Activated CD4-positive, alpha-beta T cell treated with anti-CD3 and anti-CD28 coated beads for 36 hours (primary cell): ENCODE measurements around the gene PBRM1. TPM values are rescaled to one million over a fixed set of nuclear protein-coding genes. Genes with fewer than 3 reads are reported as not detected.
"Not testable (repeated sequence)": the region's sequence is repeated elsewhere in the genome, so short reads cannot be mapped to it uniquely, and the experiment has no call there.

Source experiments
- ATAC-seq: fragments of 200-7000 bp; cut with Tn5 transposase; one replicate; pipeline ENCODE4 v1.10.0; 2021; ENCODE audit warnings: mild to moderate bottlenecking, moderate library complexity
- CTCF ChIA-PET: fragments of 350-600 bp; sonication (Branson Sonifier 250); formaldehyde crosslinking; loops from one replicate; lab custom pipeline; 2021; ENCODE audit warnings: antibody characterized with exemption; lab: Charles Lee
- POLR2A ChIA-PET: fragments of 350-600 bp; sonication (Branson Sonifier 250); formaldehyde crosslinking; loops from one replicate; lab custom pipeline; 2021; ENCODE audit warnings: antibody characterized with exemption, inconsistent platforms; lab: Charles Lee
- DNase-seq: peaks from one replicate; pipeline ENCODE4 v3.0.0-alpha.2; 2020
- H3K27ac Mint-ChIP-seq: one replicate; pipeline ENCODE4 v1.8.0; 2021; ENCODE audit warnings: mixed read lengths
- H3K27me3 Mint-ChIP-seq: one replicate; pipeline ENCODE4 v1.8.0; 2021; ENCODE audit warnings: mixed read lengths
- H3K36me3 Mint-ChIP-seq: one replicate; pipeline ENCODE4 v1.8.0; 2021; ENCODE audit warnings: low read depth, mixed read lengths
- H3K4me1 Mint-ChIP-seq: one replicate; pipeline ENCODE4 v1.8.0; 2021; ENCODE audit warnings: mixed read lengths
- H3K4me3 Mint-ChIP-seq: one replicate; pipeline ENCODE4 v1.8.0; 2021; ENCODE audit warnings: mild to moderate bottlenecking, moderate library complexity, mixed read lengths
- H3K9me3 Mint-ChIP-seq: one replicate; pipeline ENCODE4 v1.8.0; 2021; ENCODE audit warnings: low read depth, mixed read lengths
- intact Hi-C, 2 experiments: fragments of 100-400 bp; cut with DNase I in 1 of 2; cut with micrococcal nuclease in 1 of 2; formaldehyde crosslinking; loops; one replicate each; pipeline versions ENCODE4 v1.14.2 to v1.15.1; 2022 to 2024; cut with DNase I, micrococcal nuclease
- total RNA-seq, 2 experiments: library from RNA; stranded (reverse); gene quantifications; one replicate each; pipeline ENCODE4 v1.2.3, GENCODE V29; 2021

Gene PBRM1
- total RNA-seq, 2 experiments from 2014 or later, result 57.6 to 59.8 TPM

GRCh38 chr3:52529376-52530333 lies 156.1 kb downstream of the PBRM1 start:
- H3K27ac Mint-ChIP-seq, result no peak overlapping the region
- intact Hi-C loops, result loop anchor here in 1 of 2 experiments (5.0 to 10.0 kb wide), 2 partner anchors 818 to 1145 kb away; partner anchors contain the start of genes DCP1A and MANF
- no peaks in the 10 kb centered on the region for H3K27me3 Mint-ChIP-seq
- no peak for ATAC-seq
- CTCF ChIA-PET, result no interaction called here
- peaks cover 3% of the 10 kb centered on the region for H3K36me3 Mint-ChIP-seq
- H3K9me3 Mint-ChIP-seq, result no peaks in the 10 kb centered on the region
- H3K4me1 Mint-ChIP-seq, result peaks cover 5% of the 10 kb centered on the region
- DNase-seq, result no peak
- no peak overlapping the region for H3K4me3 Mint-ChIP-seq
- POLR2A ChIA-PET, result no interaction called here

- peak; percentile 1 for DNase-seq
- CTCF ChIA-PET, result no interaction called here
Measured at GRCh38 chr3:52528586-52529375, 156.9 kb downstream of the PBRM1 start.

GRCh38 chr3:52527732-52528585 lies 157.8 kb downstream of the PBRM1 start:
- intact Hi-C loops, result no loop called here
- CTCF ChIA-PET, result no interaction called here
- H3K36me3 Mint-ChIP-seq, result peaks cover 6% of the 10 kb centered on the region
- POLR2A ChIA-PET, result no interaction called here
- DNase-seq, result peak; percentile 1
- no peak overlapping the region for H3K4me3 Mint-ChIP-seq
- H3K27ac Mint-ChIP-seq, result no peak overlapping the region
- ATAC-seq, result no peak
- H3K27me3 Mint-ChIP-seq, result no peaks in the 10 kb centered on the region
- H3K4me1 Mint-ChIP-seq, result peaks cover 3% of the 10 kb centered on the region
- no peaks in the 10 kb centered on the region for H3K9me3 Mint-ChIP-seq

More at GRCh38 chr3:52528586-52529375, 156.9 kb downstream of the PBRM1 start:
- intact Hi-C loops, result no loop called here
- Mint-ChIP-seq H3K36me3 (peaks cover 6% of the 10 kb centered on the region), H3K27ac (no peak overlapping the region), H3K4me3 (no peak overlapping the region), H3K9me3 (no peaks in the 10 kb centered on the region), H3K27me3 (no peaks in the 10 kb centered on the region), H3K4me1 (peaks cover 3% of the 10 kb centered on the region)
- POLR2A ChIA-PET, result no interaction called here
- no peak for ATAC-seq

DNA sequence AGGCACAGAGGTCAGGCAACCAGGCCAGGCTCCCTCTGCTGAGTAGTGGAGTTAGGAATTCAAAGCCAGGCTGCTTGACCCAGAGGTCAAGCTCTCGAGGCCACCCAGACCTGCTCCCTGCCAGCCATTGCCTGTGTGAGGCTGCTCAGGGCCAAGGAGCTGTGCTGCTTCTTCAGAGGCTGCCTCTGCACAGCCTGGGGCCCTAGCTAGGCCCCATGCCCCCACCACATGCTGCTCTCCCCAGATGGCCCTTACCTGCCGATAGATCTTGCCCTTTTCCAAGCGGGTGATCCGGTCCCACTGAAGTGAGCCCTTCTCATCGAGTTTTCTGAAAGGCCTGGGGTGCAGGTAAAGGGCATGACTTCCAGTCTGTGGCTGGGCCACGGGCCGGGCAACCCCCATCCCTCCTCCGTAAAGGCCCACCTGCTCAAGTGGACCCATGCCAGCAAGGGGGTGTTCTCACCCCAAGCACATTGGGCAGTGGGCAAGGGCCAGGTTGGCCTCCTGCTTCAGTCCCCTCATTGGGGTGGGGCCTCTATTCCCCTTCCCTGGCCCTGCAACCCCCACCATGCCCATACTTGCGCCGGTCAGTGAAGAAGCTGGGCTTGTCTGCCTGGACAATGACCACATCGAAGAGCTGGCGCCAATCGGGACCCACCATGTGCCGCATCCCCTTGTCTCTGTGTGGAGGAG lies 158.5 kb downstream of the PBRM1 start:
- peaks cover under 1% of the 10 kb centered on the region for H3K4me1 Mint-ChIP-seq
- ATAC-seq (no peak), DNase-seq (peak; percentile 2)
- H3K4me3 Mint-ChIP-seq, result no peak overlapping the region
- H3K36me3 Mint-ChIP-seq, result peaks cover 6% of the 10 kb centered on the region
- intact Hi-C loops, result no loop called here
- POLR2A ChIA-PET, result interaction anchor here (0.6 kb wide), 1 partner anchor 54 kb away, joined by 3 read pairs; no protein-coding TSS in a partner anchor
- H3K9me3 Mint-ChIP-seq, result no peaks in the 10 kb centered on the region
- no peak overlapping the region for H3K27ac Mint-ChIP-seq
- no peaks in the 10 kb centered on the region for H3K27me3 Mint-ChIP-seq
- CTCF ChIA-PET, result interaction anchor here (0.6 to 1.1 kb wide), 2 partner anchors 9 to 311 kb away, joined by 3 read pairs; partner anchors contain the start of gene UQCC5

- ChIA-PET POLR2A (interaction anchor here (0.6 kb wide), 1 partner anchor 55 kb away, joined by 3 read pairs; no protein-coding TSS in a partner anchor), CTCF (interaction anchor here (0.6 to 1.1 kb wide), 2 partner anchors 9 to 310 kb away, joined by 3 read pairs; partner anchors contain the start of gene UQCC5)
- H3K36me3 Mint-ChIP-seq, H3K4me1 Mint-ChIP-seq, H3K4me3 Mint-ChIP-seq, intact Hi-C loops, H3K9me3 Mint-ChIP-seq, DNase-seq, ATAC-seq, H3K27me3 Mint-ChIP-seq, H3K27ac Mint-ChIP-seq: not testable (repeated sequence)
Measured at GRCh38 chr3:52526671-52527038, 159.1 kb downstream of the PBRM1 start.

DNA sequence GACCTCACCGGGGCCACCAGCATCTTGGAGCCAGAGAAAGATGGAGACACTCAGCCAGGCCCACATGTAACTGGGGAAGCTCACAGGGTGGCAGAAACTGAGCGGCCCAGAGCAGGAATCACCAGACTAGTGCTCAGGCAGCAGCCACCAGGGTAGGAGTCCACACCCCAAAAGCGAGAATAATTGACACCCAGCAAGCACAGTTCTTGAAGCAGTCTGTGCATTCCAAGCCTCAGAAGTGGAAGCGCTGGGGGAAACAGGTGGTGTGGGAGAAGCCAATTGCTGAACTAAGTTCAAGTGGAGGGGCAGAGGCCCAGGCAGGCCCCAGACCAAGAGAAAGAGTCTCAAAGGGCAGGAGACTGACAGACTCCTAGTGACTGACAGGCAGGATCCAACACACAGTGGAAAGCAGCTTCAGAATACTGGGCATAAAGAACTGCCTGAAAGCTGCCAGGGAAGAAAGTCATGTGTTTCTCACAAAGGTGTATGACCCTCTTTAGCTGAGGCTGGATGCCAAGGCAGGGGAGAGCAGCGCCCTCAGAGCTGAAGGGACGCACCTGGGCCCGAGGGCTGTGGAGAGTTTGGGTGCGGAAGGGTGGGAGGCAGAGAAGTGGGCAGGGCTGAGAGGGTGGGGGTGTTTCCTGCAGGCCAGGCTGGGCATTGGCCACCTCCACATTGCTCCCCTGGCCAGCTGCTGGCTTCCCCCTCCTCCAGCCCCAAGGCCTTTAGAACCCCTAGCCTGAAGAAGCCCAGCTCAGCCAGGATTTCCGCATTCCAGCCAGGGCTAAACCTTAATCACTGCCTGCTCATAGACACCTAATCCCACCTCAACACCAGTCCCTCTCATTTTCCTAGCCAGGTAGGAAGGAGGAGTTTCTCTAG lies 159.8 kb downstream of the PBRM1 start:
- ChIA-PET CTCF (interaction anchor here (1.1 kb wide), 1 partner anchor 10 kb away, joined by 3 read pairs; the partner anchor contains the start of gene UQCC5), POLR2A (no interaction called here)
- Mint-ChIP-seq H3K27me3 (no peaks in the 10 kb centered on the region), H3K36me3 (peaks cover 6% of the 10 kb centered on the region), H3K9me3 (no peaks in the 10 kb centered on the region), H3K4me1 (no peaks in the 10 kb centered on the region), H3K27ac (no peak overlapping the region), H3K4me3 (no peak overlapping the region)
- DNase-seq (no peak), ATAC-seq (no peak)
- intact Hi-C loops, result no loop called here

DNA sequence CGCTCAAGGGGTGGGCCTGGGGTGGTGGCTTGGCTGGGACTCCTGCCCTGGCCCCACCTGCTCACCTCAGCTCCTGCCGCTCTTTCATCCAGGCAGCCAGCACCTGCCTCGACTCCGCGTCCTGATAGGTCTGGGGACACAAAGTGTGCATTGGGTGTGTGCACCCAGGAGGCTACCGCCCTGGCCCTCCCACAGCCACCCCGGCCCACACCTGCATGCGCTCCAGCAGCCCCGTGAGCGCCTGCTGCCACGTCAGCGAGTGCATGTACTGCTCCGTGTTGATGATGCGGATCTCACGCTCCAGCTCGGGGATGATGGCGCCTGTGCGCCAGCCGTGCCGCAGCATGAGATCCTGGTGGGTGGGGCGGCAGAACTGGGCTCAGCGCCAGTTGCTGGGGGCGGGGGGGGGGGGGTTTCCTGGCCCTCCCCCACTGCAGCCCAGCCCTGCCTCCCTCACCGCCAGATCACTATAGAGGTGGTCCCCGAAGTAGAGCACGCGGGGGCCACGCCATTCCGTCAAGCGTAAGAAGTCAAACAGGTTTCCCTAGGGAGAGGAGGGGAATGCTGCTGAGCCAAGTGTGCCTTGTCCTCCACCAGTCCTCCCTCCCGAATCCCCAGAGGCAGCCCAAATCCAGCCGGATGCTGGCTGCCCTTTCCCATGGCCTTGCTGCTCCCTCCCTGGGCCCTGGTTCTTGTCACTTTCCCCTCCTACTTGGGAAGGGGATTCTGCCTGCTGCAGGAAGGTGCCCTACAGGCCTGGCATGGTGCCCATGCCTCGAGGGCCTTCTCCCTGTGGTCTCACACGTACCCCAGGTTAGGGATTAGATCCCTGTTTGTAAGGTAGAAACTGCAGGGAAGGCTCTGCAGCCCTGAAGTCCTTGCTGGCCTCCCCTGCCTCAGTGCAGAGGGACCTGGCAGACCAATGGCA lies 160.7 kb downstream of the PBRM1 start:
- ATAC-seq (no peak), DNase-seq (no peak)
- Mint-ChIP-seq H3K9me3 (no peaks in the 10 kb centered on the region), H3K27ac (no peak overlapping the region), H3K36me3 (peaks cover 6% of the 10 kb centered on the region), H3K4me1 (no peaks in the 10 kb centered on the region), H3K27me3 (no peaks in the 10 kb centered on the region), H3K4me3 (no peak overlapping the region)
- POLR2A ChIA-PET, result no interaction called here
- CTCF ChIA-PET, result no interaction called here
- intact Hi-C loops, result no loop called here

DNA sequence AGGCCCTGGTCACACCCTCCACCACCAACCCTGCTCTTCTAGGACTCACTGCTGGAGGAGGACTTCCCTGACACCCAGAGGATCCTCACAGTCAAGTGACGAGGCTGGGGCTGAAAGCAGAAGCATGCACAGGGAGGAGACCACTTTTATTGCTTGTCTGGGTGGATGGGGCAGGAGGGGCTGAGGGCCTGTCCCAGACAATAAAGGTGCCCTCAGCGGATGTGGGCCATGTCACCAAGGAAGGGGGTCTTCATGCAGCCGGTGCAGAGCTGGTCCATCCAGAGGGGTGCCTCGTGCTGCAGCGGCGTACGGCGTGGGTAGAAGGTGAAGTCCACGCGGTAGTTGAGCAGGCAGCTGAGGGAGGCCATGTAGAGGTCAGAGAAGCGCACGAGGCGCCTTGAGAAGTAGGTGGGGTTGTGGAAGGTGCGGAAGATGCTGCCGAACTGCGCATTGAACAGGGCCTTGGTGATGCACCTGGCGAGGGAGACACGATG lies 161.4 kb downstream of the PBRM1 start:
- Mint-ChIP-seq H3K4me3 (no peak overlapping the region), H3K27me3 (no peaks in the 10 kb centered on the region), H3K36me3 (peaks cover 6% of the 10 kb centered on the region), H3K4me1 (no peaks in the 10 kb centered on the region), H3K9me3 (no peaks in the 10 kb centered on the region), H3K27ac (no peak overlapping the region)
- POLR2A ChIA-PET, result no interaction called here
- intact Hi-C loops, result no loop called here
- DNase-seq (no peak), ATAC-seq (no peak)
- CTCF ChIA-PET, result no interaction called here
